ENCODE data around the gene CMTM1.

Gene CMTM1

DNA sequence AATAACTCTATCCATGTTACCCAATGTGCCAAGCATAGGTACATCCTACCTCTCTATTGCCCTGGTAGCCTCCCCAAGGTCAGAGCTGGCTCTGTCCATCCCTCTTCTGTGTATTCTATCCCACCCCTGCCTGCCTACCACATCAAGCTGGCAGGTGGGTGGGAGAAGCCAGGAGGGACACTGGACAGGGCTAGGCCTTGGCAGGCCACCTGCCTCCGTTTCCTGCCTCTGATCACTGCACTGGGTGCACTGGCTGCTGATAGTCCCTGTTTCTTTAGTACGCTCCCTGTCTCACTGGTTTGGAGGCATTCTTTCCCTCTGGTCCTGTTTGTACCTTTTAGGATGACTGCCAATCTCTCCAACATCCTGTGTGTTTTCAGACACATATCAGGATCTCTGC lies 29.0 kb upstream of the CMTM1 start:
- no peak overlapping the region for H3K27ac ChIP-seq
- no peak for TF ChIP-seq CTCF (conservative IDR thresholded peaks at IDR 0.05; ENCODE audit: low read depth)
- ChIA-PET CTCF (no interaction called here), POLR2A (ENCODE audit: low non-redundant PET) (no interaction called here)
- DNase-seq (ENCODE audit: low spot score), result no peak

DNA sequence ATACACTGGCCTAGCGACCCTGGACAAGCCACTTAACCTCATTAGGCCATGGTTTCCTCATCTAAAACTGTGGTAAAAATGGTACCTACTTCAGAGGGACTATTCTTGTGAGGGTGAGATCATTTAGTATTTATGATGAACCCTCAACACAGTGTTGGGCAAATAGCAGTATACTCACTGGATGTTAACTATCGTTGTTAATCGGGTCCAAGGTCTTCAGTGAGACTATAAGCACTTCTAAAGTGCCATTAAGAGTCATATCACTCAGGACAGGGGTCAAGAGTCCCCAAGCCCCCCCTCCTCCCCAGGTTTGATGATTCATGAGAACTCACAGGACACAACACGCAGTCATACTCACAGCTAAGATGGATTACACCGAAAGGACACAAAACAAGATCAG lies 27.3 kb upstream of the CMTM1 start:
- DNase-seq (ENCODE audit: low spot score), result no peak
- CTCF ChIA-PET, result no interaction called here
- no peak overlapping the region for H3K27ac ChIP-seq
- no peak for TF ChIP-seq CTCF (conservative IDR thresholded peaks at IDR 0.05; ENCODE audit: low read depth)
- POLR2A ChIA-PET (ENCODE audit: low non-redundant PET), result no interaction called here

GRCh38 chr16:66539623-66540469 lies 26.4 kb upstream of the CMTM1 start:
- ChIA-PET POLR2A (ENCODE audit: low non-redundant PET) (no interaction called here), CTCF (interaction anchor here (0.6 kb wide), 2 partner anchors 24 to 188 kb away, joined by 4 read pairs; no protein-coding TSS in a partner anchor)
- DNase-seq (ENCODE audit: low spot score), result no peak
- no peak overlapping the region for H3K27ac ChIP-seq
- no peak for TF ChIP-seq CTCF (conservative IDR thresholded peaks at IDR 0.05; ENCODE audit: low read depth)

DNA sequence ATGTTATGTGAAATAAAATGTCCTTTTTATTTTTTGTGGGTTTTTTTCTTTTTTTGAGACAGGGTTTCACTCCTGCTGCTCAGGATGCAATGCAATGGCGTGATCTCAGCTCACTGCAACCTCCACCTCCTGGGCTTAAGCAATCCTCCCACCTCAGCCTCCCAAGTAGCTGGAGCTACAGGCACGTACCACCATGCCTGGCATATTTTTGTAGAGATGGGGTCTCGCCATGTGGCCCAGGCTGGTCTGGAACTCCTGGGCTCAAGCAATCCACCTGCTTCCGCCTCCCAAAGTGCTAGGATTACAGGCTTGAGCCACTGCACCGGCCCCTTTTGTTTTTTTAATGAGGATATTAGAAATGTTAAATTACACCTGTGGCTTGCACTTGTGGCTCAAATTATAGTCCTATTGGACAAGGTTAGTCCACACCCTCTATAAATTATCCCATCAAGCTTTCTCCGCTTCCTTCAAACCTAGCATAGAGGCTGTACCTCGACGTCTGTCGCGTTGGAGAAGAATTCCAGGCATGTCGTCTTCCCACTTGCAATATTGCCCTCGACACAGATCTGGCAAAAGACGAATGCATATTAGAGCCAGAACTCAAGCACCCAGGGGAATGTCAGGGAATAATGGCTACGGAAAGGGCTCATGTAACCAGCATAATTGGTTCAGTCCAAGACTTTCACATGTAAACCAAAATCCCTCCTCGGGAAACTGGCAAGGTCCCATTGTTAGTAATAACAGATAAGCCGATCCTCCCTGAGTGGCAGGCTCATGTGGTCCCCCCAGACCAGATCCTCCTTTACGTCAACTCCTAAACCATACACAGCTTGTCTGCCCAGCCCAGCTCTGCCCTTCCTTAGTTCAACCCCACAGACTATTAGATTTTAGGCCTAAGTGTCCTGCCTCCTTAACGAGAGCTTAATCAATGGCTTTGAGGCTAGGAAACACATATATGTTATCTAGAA lies 24.6 kb upstream of the CMTM1 start:
- DNase-seq (ENCODE audit: low spot score), result no peak
- CTCF ChIA-PET, result no interaction called here
- no peak for TF ChIP-seq CTCF (conservative IDR thresholded peaks at IDR 0.05; ENCODE audit: low read depth)
- POLR2A ChIA-PET (ENCODE audit: low non-redundant PET), result no interaction called here
- no peak overlapping the region for H3K27ac ChIP-seq

- ChIA-PET CTCF (interaction anchor here (0.7 kb wide), 1 partner anchor 616 kb away, joined by 3 read pairs; no protein-coding TSS in a partner anchor), POLR2A (ENCODE audit: low non-redundant PET) (no interaction called here)
- no peak overlapping the region for H3K27ac ChIP-seq
- no peak for DNase-seq (ENCODE audit: low spot score)
- TF ChIP-seq CTCF (conservative IDR thresholded peaks at IDR 0.05; ENCODE audit: low read depth), result no peak
These were observed 23.8 kb upstream of the CMTM1 start for GRCh38 chr16:66542396-66542795.

DNA sequence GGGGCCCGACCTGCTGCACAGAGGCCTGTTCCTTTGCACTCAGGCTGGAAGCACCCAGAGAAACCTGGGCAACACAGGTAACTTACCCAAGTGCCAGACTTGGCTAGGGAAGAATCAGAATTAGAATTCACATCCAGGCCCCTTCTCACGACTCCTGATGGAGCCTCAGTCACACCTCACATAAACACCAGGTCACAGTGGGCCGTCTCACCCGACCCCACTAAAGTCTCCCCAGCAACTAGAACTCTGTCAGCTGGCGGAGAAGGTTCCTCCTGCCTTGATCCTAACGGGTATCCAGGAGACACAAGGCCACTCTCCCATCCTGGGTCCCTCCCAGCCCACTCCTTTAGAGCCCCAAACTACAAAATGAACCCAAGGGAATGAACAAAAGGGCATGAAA lies 22.7 kb upstream of the CMTM1 start:
- DNase-seq (ENCODE audit: low spot score), result no peak
- POLR2A ChIA-PET (ENCODE audit: low non-redundant PET), result no interaction called here
- CTCF ChIA-PET, result no interaction called here
- TF ChIP-seq CTCF (conservative IDR thresholded peaks at IDR 0.05; ENCODE audit: low read depth), result no peak
- H3K27ac ChIP-seq, result no peak overlapping the region

Data from RWPE1 (cell line).